Measurements from ENCODE around the gene FBXL20.

FBXL20 gene

DNA sequence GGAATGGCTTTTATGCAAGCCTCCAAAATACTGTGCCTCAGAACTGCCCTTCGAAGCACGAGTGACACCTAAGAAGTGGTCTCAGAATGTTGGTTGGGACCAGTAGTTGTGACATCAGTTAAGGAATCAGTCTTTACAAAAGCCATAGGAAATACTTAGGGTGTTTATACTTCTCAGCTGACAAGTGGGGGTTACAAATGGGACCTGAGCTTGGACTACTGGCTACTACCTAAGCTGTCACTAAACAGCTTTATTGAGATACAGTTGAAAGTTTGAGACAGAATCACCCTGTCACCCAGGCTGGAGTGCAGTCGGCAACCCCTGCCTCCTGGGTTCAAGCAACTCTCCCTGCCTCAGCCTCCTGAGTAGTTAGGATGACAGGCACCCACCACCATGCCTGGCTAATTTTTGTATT is 196.3 kb downstream of the FBXL20 start:
- DNase-seq (ENCODE audit: low read depth in 2 of 2, low spot score in 1 of 2) = no peak

GRCh38 chr17:39204245-39204644 is 197.2 kb downstream of the FBXL20 start:
- no peak for DNase-seq (ENCODE audit: low read depth in 2 of 2, low spot score in 1 of 2)
